Osteoblast (primary cell): ENCODE results near the gene ARHGAP15. TPM values are rescaled to one million over a fixed set of nuclear protein-coding genes. Genes with fewer than 3 reads are reported as not detected.
A peak's percentile ranks its signal among the peaks of the same experiment; 100 is the strongest.

Experiments used
- DNase-seq: peaks from one replicate; pipeline ENCODE4 v3.0.0; 2011; ENCODE audit warnings: low spot score, mixed read lengths; ENCODE audit not compliant: insufficient read length; ENCODE audit errors: missing footprints
- H2AFZ ChIP-seq: 2 replicates; pipeline ENCODE4 v1.6.0; 2011; ENCODE audit warnings: mild to moderate bottlenecking, low read length
- H3K27ac ChIP-seq: 2 replicates; pipeline ENCODE4 v1.5.1; 2011; ENCODE audit warnings: mild to moderate bottlenecking, low read depth, low read length, moderate library complexity
- H3K27me3 ChIP-seq: 2 replicates; pipeline ENCODE4 v1.6.0; 2012; ENCODE audit warnings: mild to moderate bottlenecking, control low read depth, inconsistent platforms, low read length, moderate library complexity; ENCODE audit not compliant: insufficient read depth
- H3K36me3 ChIP-seq: 2 replicates; pipeline ENCODE4 v1.5.1; 2011; ENCODE audit warnings: mild to moderate bottlenecking, low read length, control low read depth, moderate library complexity; ENCODE audit not compliant: insufficient read depth
- H3K4me1 ChIP-seq: 2 replicates; pipeline ENCODE4 v1.5.1; 2011; ENCODE audit warnings: mild to moderate bottlenecking, low read length, control low read depth, moderate library complexity; ENCODE audit not compliant: insufficient read depth
- H3K4me2 ChIP-seq: 2 replicates; pipeline ENCODE4 v1.6.0; 2011; ENCODE audit warnings: mild to moderate bottlenecking, low read length; ENCODE audit not compliant: insufficient read depth
- H3K4me3 ChIP-seq: fragments of 200-600 bp; sonication (generic); 3 replicates; pipeline ENCODE4 v1.5.1; 2012; ENCODE audit warnings: mild to moderate bottlenecking, low read length, inconsistent platforms; ENCODE audit not compliant: insufficient read depth
- H3K79me2 ChIP-seq: 2 replicates; pipeline ENCODE4 v1.6.0; 2012; ENCODE audit warnings: mild to moderate bottlenecking, low read length, control low read depth, inconsistent platforms; ENCODE audit not compliant: insufficient read depth
- H3K9me3 ChIP-seq: 2 replicates; pipeline ENCODE4 v1.5.1; 2011; ENCODE audit warnings: low read depth, low read length, control low read depth
- H4K20me1 ChIP-seq: 2 replicates; pipeline ENCODE4 v1.6.0; 2012; ENCODE audit warnings: mild to moderate bottlenecking, low read length, control low read depth; ENCODE audit not compliant: insufficient read depth
- CTCF ChIP-seq: IDR thresholded peaks from 2 replicates; pipeline ENCODE4 v1.5.1; 2011; ENCODE audit warnings: mild to moderate bottlenecking, low read depth, low read length, moderate library complexity; ENCODE audit errors: extremely low read depth
- total RNA-seq: library from RNA; depleted of rRNA; stranded (reverse); fragments of >200 nt; gene quantifications from 2 replicates; pipeline ENCODE4 v1.2.3, GENCODE V29; 2012

The ARHGAP15 gene
- total RNA-seq, 1 donor, result 2.2 TPM

- no peak for DNase-seq
- H3K79me2 ChIP-seq, result no peaks in the 10 kb centered on the region
- H4K20me1 ChIP-seq, result no peaks in the 10 kb centered on the region
- H2AFZ ChIP-seq, result no peak overlapping the region
- no peak overlapping the region for H3K4me2 ChIP-seq
- H3K27me3 ChIP-seq, result no peaks in the 10 kb centered on the region
- no peaks in the 10 kb centered on the region for H3K9me3 ChIP-seq
- H3K27ac ChIP-seq, result no peak overlapping the region
- H3K36me3 ChIP-seq, result no peaks in the 10 kb centered on the region
- no peak overlapping the region for H3K4me3 ChIP-seq
- H3K4me1 ChIP-seq, result no peaks in the 10 kb centered on the region
- TF ChIP-seq CTCF, result no peak
Observed at GRCh38 chr2:143417428-143417827, 288.2 kb downstream of the ARHGAP15 start.

GRCh38 chr2:143420313-143420712 lies 291.1 kb downstream of the ARHGAP15 start:
- no peak overlapping the region for H2AFZ ChIP-seq
- TF ChIP-seq CTCF, result no peak
- no peaks in the 10 kb centered on the region for H3K36me3 ChIP-seq
- no peak overlapping the region for H3K4me3 ChIP-seq
- H3K79me2 ChIP-seq, result no peaks in the 10 kb centered on the region
- no peak overlapping the region for H3K27ac ChIP-seq
- no peaks in the 10 kb centered on the region for H4K20me1 ChIP-seq
- H3K4me2 ChIP-seq, result no peak overlapping the region
- no peak for DNase-seq
- no peaks in the 10 kb centered on the region for H3K27me3 ChIP-seq
- H3K4me1 ChIP-seq, result no peaks in the 10 kb centered on the region
- no peaks in the 10 kb centered on the region for H3K9me3 ChIP-seq

DNA sequence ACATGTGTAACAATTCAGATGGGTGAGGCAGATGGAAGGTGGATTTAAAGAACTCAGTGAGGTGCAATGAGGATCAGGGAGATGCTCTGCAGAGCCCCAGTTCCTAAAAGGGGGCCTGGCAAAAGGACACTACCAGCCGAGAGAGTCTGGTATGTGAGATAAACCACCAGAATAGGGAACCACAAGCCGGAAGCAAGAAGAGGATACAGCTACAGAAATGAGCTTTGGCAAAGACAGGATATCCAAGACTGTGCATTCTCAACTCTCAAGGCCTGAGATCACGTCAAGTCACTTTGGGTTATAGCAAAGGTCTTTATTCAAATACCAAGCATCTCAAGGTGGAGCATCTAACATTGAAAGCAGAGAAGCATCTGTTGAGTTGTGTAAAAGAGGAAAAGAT lies 293.5 kb downstream of the ARHGAP15 start:
- H3K9me3 ChIP-seq, result no peaks in the 10 kb centered on the region
- no peak overlapping the region for H2AFZ ChIP-seq
- no peaks in the 10 kb centered on the region for H3K36me3 ChIP-seq
- peaks cover 8% of the 10 kb centered on the region for H3K4me1 ChIP-seq
- DNase-seq, result no peak
- H3K79me2 ChIP-seq, result no peaks in the 10 kb centered on the region
- H3K4me3 ChIP-seq, result no peak overlapping the region
- no peak for TF ChIP-seq CTCF
- no peaks in the 10 kb centered on the region for H3K27me3 ChIP-seq
- H4K20me1 ChIP-seq, result no peaks in the 10 kb centered on the region
- no peak overlapping the region for H3K27ac ChIP-seq
- H3K4me2 ChIP-seq, result no peak overlapping the region

GRCh38 chr2:143425896-143426295 lies 296.7 kb downstream of the ARHGAP15 start:
- Histone ChIP-seq H3K79me2 (no peaks in the 10 kb centered on the region), H2AFZ (no peak overlapping the region), H3K27ac (peak overlapping the region; percentile 83), H3K9me3 (no peaks in the 10 kb centered on the region), H3K4me1 (peaks cover 15% of the 10 kb centered on the region), H4K20me1 (no peaks in the 10 kb centered on the region), H3K4me3 (no peak overlapping the region), H3K4me2 (peak overlapping the region; percentile 11), H3K36me3 (no peaks in the 10 kb centered on the region), H3K27me3 (no peaks in the 10 kb centered on the region)
- no peak for TF ChIP-seq CTCF
- DNase-seq, result no peak
